KMS-11 (cell line): ENCODE measurements around the gene AZIN2.

ENCODE experiments used
- H2AFZ ChIP-seq: fragments of 200-600 bp; sonication (generic); 2 replicates; pipeline ENCODE4 v1.6.1; 2016; ENCODE audit warnings: antibody characterized with exemption, mixed run types, low read depth
- H3K27ac ChIP-seq: fragments of 200-600 bp; sonication (generic); 2 replicates; pipeline ENCODE4 v1.6.1; 2016; ENCODE audit warnings: mild to moderate bottlenecking, mixed run types
- H3K27me3 ChIP-seq: fragments of 200-600 bp; sonication (generic); 2 replicates; pipeline ENCODE4 v1.6.1; 2017; ENCODE audit warnings: mild to moderate bottlenecking, low read depth, mixed run types, moderate library complexity; ENCODE audit not compliant: insufficient read depth
- H3K36me3 ChIP-seq: fragments of 200-600 bp; sonication (generic); 2 replicates; pipeline ENCODE4 v1.6.1; 2017; ENCODE audit warnings: mild to moderate bottlenecking, mixed run types; ENCODE audit not compliant: insufficient read depth
- H3K4me1 ChIP-seq: fragments of 200-600 bp; sonication (generic); 2 replicates; pipeline ENCODE4 v1.6.1; 2016; ENCODE audit warnings: mild to moderate bottlenecking, low read depth, mixed run types; ENCODE audit not compliant: poor library complexity, severe bottlenecking
- H3K4me2 ChIP-seq: fragments of 200-600 bp; sonication (generic); 2 replicates; pipeline ENCODE4 v1.7.0; 2016; ENCODE audit warnings: mild to moderate bottlenecking, mixed run types
- H3K4me3 ChIP-seq: fragments of 200-600 bp; sonication (generic); IDR thresholded peaks from 2 replicates; pipeline ENCODE4 v1.6.1; 2017; ENCODE audit warnings: low read depth, low read length, mixed read lengths; ENCODE audit not compliant: insufficient read depth
- H3K79me2 ChIP-seq: fragments of 200-600 bp; sonication (generic); 2 replicates; pipeline ENCODE4 v1.6.1; 2016; ENCODE audit warnings: low read depth, mixed run types; ENCODE audit not compliant: insufficient read depth
- H3K9ac ChIP-seq: fragments of 200-600 bp; sonication (generic); 2 replicates; pipeline ENCODE4 v1.6.1; 2016; ENCODE audit warnings: mild to moderate bottlenecking, mixed run types
- H4K20me1 ChIP-seq: fragments of 200-600 bp; sonication (generic); 2 replicates; pipeline ENCODE4 v1.6.1; 2016; ENCODE audit warnings: mild to moderate bottlenecking, mixed run types; ENCODE audit not compliant: insufficient read depth
- CTCF ChIP-seq: fragments of 200-600 bp; sonication (generic); conservative IDR thresholded peaks from 2 replicates; pipeline ENCODE4 v1.6.1; 2017; ENCODE audit warnings: low read depth, mild to moderate bottlenecking, antibody characterized with exemption, low read length, moderate library complexity, mixed read lengths

AZIN2 gene

GRCh38 chr1:33167650-33168447, 86.9 kb downstream of the AZIN2 start:
- H4K20me1 ChIP-seq: no peaks in the 10 kb centered on the region
- TF ChIP-seq CTCF: no peak
- H3K36me3 ChIP-seq: no peaks in the 10 kb centered on the region
- no peak overlapping the region for H3K9ac ChIP-seq
- H3K4me3 ChIP-seq: no peak overlapping the region
- no peaks in the 10 kb centered on the region for H3K79me2 ChIP-seq
- no peaks in the 10 kb centered on the region for H3K4me1 ChIP-seq
- no peaks in the 10 kb centered on the region for H3K27me3 ChIP-seq
- no peak overlapping the region for H3K4me2 ChIP-seq
- H2AFZ ChIP-seq: no peak overlapping the region
- H3K27ac ChIP-seq: no peak overlapping the region

- H3K27ac ChIP-seq: no peak overlapping the region
- no peaks in the 10 kb centered on the region for H3K27me3 ChIP-seq
- TF ChIP-seq CTCF: no peak
- no peak overlapping the region for H2AFZ ChIP-seq
- H3K9ac ChIP-seq: no peak overlapping the region
- no peak overlapping the region for H3K4me2 ChIP-seq
- H4K20me1 ChIP-seq: no peaks in the 10 kb centered on the region
- no peaks in the 10 kb centered on the region for H3K36me3 ChIP-seq
- no peaks in the 10 kb centered on the region for H3K4me1 ChIP-seq
- no peak overlapping the region for H3K4me3 ChIP-seq
- H3K79me2 ChIP-seq: no peaks in the 10 kb centered on the region
Observed at GRCh38 chr1:33168556-33169289, 87.8 kb downstream of the AZIN2 start.

- Histone ChIP-seq H4K20me1 (no peaks in the 10 kb centered on the region), H3K27ac (no peak overlapping the region), H3K9ac (no peak overlapping the region), H3K4me3 (no peak overlapping the region), H2AFZ (no peak overlapping the region), H3K36me3 (no peaks in the 10 kb centered on the region), H3K4me2 (no peak overlapping the region), H3K4me1 (no peaks in the 10 kb centered on the region), H3K27me3 (no peaks in the 10 kb centered on the region), H3K79me2 (no peaks in the 10 kb centered on the region)
- no peak for TF ChIP-seq CTCF
Observed at GRCh38 chr1:33169290-33170055, 88.5 kb downstream of the AZIN2 start.
